ENCODE results near the gene SCN1B.

The SCN1B gene

DNA sequence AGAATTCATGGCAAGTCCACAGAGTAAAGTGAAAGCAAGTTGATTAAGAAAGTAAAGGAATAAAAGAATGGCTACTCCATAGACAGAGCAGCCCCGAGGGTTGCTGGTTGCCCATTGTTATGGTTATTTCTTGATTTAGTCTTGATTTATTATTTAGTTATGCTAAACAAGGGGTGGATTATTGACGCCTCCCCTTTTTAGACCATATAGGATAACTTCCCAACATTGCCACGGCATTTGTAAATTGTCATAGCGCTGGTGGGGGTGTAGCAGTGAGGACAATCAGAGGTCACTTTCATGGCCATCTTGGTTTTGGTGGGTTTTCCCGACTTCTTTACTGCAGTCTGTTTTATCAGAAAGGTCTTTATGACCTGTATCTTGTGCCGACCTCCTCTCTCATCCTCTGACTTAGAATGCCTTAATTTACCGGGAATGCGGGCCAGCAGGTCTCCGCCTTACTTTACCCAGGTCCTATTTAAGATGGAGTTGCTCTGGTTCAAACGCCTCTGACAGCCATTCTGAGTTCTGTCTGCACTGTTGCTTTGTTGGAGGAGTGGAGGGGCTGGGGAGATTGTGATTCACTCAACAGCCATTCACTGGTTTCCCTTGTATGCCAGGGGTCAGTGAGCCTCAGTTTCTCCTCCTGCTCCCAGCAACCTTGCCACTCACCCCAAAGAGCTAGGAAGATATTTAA, 38.8 kb downstream of the SCN1B start:
- H3K9ac ChIP-seq (ENCODE audit: low read length), result no peak overlapping the region
- no peaks in the 10 kb centered on the region for H3K9me2 ChIP-seq (replicated peaks; ENCODE audit: insufficient read depth, low read length)
- H3K27me3 ChIP-seq (ENCODE audit: low read length), result no peaks in the 10 kb centered on the region
- H3K79me2 ChIP-seq (ENCODE audit: insufficient read depth, low read length), result no peaks in the 10 kb centered on the region
- H3K4me2 ChIP-seq (ENCODE audit: low read depth, low read length, poor library complexity, severe bottlenecking), result peak overlapping the region; percentile 1
- H3K9me3 ChIP-seq (ENCODE audit: insufficient read depth, low read length), result no peaks in the 10 kb centered on the region; the same call in 1 of the 2 replicates
- no peak overlapping the region for H3K4me3 ChIP-seq (ENCODE audit: insufficient read depth, low read length, poor library complexity, severe bottlenecking)
- no peaks in the 10 kb centered on the region for H3K36me3 ChIP-seq (ENCODE audit: low read length)
- H4K20me1 ChIP-seq (ENCODE audit: low read depth, low read length), result no peaks in the 10 kb centered on the region
- H3K27ac ChIP-seq (ENCODE audit: low read depth, low read length), result peak overlapping the region; percentile 8; the same call in 1 of the 2 replicates
- H2AFZ ChIP-seq (ENCODE audit: low read depth, low read length, severe bottlenecking), result peak overlapping the region; percentile 7
- TF ChIP-seq, protein P1, sequence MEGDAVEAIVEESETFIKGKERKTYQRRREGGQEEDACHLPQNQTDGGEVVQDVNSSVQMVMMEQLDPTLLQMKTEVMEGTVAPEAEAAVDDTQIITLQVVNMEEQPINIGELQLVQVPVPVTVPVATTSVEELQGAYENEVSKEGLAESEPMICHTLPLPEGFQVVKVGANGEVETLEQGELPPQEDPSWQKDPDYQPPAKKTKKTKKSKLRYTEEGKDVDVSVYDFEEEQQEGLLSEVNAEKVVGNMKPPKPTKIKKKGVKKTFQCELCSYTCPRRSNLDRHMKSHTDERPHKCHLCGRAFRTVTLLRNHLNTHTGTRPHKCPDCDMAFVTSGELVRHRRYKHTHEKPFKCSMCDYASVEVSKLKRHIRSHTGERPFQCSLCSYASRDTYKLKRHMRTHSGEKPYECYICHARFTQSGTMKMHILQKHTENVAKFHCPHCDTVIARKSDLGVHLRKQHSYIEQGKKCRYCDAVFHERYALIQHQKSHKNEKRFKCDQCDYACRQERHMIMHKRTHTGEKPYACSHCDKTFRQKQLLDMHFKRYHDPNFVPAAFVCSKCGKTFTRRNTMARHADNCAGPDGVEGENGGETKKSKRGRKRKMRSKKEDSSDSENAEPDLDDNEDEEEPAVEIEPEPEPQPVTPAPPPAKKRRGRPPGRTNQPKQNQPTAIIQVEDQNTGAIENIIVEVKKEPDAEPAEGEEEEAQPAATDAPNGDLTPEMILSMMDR (IDR thresholded peaks at IDR 0.05; ENCODE audit: insufficient read depth, low read length, poor library complexity, severe bottlenecking), result no peak
- TF ChIP-seq EZH2phosphoT487 (conservative IDR thresholded peaks at IDR 0.05; ENCODE audit: low read length), result no peak
- 0 out of 2 replicates have a peak, but pooled peaks cover 3% of the 10 kb centered on the region for H3F3A ChIP-seq (ENCODE audit: insufficient read depth)

DNA sequence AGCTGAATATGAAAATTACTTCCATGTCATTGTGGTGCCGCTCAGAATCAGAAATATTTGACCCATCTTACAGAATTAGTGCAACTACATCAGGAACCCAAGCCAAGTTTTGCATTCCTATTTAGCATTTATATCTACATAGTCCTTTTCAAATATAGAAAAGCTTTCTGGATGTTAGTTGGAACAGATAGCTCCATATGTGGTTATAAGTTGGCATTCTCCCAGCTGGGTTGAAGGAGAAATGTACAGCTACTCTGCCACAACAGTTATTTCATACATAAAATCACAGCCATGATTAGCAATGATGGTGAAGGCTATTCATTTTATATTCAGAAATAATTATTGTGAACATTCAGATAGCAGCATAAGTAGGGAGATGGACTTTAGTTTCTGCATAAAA, 39.4 kb downstream of the SCN1B start:
- Histone ChIP-seq H3K27ac (ENCODE audit: low read depth, low read length) (peak overlapping the region; percentile 8; the same call in 1 of the 2 replicates), H3K4me2 (ENCODE audit: low read depth, low read length, poor library complexity, severe bottlenecking) (peak overlapping the region; percentile 1), H2AFZ (ENCODE audit: low read depth, low read length, severe bottlenecking) (peak overlapping the region; percentile 7), H3K27me3 (ENCODE audit: low read length) (no peaks in the 10 kb centered on the region), H3F3A (ENCODE audit: insufficient read depth) (0 out of 2 replicates have a peak, but pooled peaks cover 3% of the 10 kb centered on the region), H3K9ac (ENCODE audit: low read length) (no peak overlapping the region), H3K9me3 (ENCODE audit: insufficient read depth, low read length) (no peaks in the 10 kb centered on the region; the same call in 1 of the 2 replicates), H3K36me3 (ENCODE audit: low read length) (no peaks in the 10 kb centered on the region), H3K79me2 (ENCODE audit: insufficient read depth, low read length) (no peaks in the 10 kb centered on the region), H3K4me3 (ENCODE audit: insufficient read depth, low read length, poor library complexity, severe bottlenecking) (no peak overlapping the region), H4K20me1 (ENCODE audit: low read depth, low read length) (no peaks in the 10 kb centered on the region), H3K9me2 (replicated peaks; ENCODE audit: insufficient read depth, low read length) (no peaks in the 10 kb centered on the region)
- no peak for TF ChIP-seq EZH2phosphoT487 (conservative IDR thresholded peaks at IDR 0.05; ENCODE audit: low read length)
- TF ChIP-seq, protein P1 (IDR thresholded peaks at IDR 0.05; ENCODE audit: insufficient read depth, low read length, poor library complexity, severe bottlenecking), result no peak

DNA sequence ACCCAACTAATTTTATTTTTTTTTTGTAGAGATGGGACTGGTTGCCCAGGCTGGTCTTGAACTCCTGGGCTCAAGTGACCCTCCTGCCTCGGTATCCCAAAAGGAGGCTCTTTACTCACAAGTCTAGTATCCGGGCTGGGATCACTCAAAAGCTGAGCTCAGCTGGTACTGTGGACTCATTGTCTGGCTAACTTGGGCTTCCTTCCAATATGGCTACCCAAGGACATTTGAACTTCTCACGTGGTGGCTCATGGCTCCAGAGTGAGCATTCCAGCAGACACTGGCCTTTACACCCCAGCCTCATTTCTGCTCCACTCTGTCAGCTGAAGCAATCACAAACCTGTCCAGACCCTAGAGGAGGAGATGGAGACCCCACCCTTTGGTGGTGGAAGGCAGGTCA, 40.2 kb downstream of the SCN1B start:
- no peak overlapping the region for H2AFZ ChIP-seq (ENCODE audit: low read depth, low read length, severe bottlenecking)
- no peak overlapping the region for H3K4me3 ChIP-seq (ENCODE audit: insufficient read depth, low read length, poor library complexity, severe bottlenecking)
- no peaks in the 10 kb centered on the region for H4K20me1 ChIP-seq (ENCODE audit: low read depth, low read length)
- no peak overlapping the region for H3K4me2 ChIP-seq (ENCODE audit: low read depth, low read length, poor library complexity, severe bottlenecking)
- no peak overlapping the region for H3K27ac ChIP-seq (ENCODE audit: low read depth, low read length)
- no peaks in the 10 kb centered on the region for H3K79me2 ChIP-seq (ENCODE audit: insufficient read depth, low read length)
- H3K9me2 ChIP-seq (replicated peaks; ENCODE audit: insufficient read depth, low read length), result no peaks in the 10 kb centered on the region
- no peaks in the 10 kb centered on the region for H3K36me3 ChIP-seq (ENCODE audit: low read length)
- no peaks in the 10 kb centered on the region for H3K27me3 ChIP-seq (ENCODE audit: low read length)
- TF ChIP-seq, protein P1 (IDR thresholded peaks at IDR 0.05; ENCODE audit: insufficient read depth, low read length, poor library complexity, severe bottlenecking), result no peak
- no peak for TF ChIP-seq EZH2phosphoT487 (conservative IDR thresholded peaks at IDR 0.05; ENCODE audit: low read length)
- 0 out of 2 replicates have a peak, but pooled peaks cover 3% of the 10 kb centered on the region for H3F3A ChIP-seq (ENCODE audit: insufficient read depth)
- no peaks in the 10 kb centered on the region; the same call in 1 of the 2 replicates for H3K9me3 ChIP-seq (ENCODE audit: insufficient read depth, low read length)
- H3K9ac ChIP-seq (ENCODE audit: low read length), result no peak overlapping the region
